PC-3 (cell line): ENCODE results near the gene DOP1B. TPM values are rescaled to one million over a fixed set of nuclear protein-coding genes. Genes with fewer than 3 reads are reported as not detected.

ENCODE experiments used
- ATAC-seq: fragments of 200-7000 bp; cut with Tn5 transposase; 2 replicates; pipeline ENCODE4 v1.9.1; 2020; ENCODE audit warnings: mild to moderate bottlenecking, moderate library complexity
- BruUV-seq: library from RNA; stranded (reverse); fragments of 400-500 nt; replicated peaks from 2 replicates; lab custom pipeline; 2021; lab: Mats Ljungman, UMichigan
- CTCF ChIA-PET: fragments of 300-600 bp; sonication (Branson Sonifier 250); formaldehyde crosslinking; loops from one replicate; lab custom pipeline; 2022; ENCODE audit warnings: antibody characterized with exemption; lab: Charles Lee
- POLR2A ChIA-PET: fragments of 300-600 bp; sonication (Branson Sonifier 250); formaldehyde crosslinking; loops from one replicate; lab custom pipeline; 2022; ENCODE audit warnings: antibody characterized with exemption; ENCODE audit not compliant: unreplicated experiment; lab: Charles Lee
- DNase-seq: peaks from one replicate; pipeline ENCODE4 v3.0.0-alpha.2; 2015
- H2AFZ ChIP-seq: fragments of 300-600 bp; sonication (generic); 2 replicates; pipeline ENCODE4 v1.6.0; 2016; ENCODE audit warnings: antibody characterized with exemption, low read length
- H3F3A ChIP-seq: fragments of 300-600 bp; sonication (generic); one replicate; pipeline ENCODE4 v1.6.0; 2017; ENCODE audit warnings: antibody characterized with exemption, low read length, control low read depth, mild to moderate bottlenecking; ENCODE audit not compliant: unreplicated experiment
- H3K27ac ChIP-seq: fragments of 300-600 bp; sonication (generic); 2 replicates; pipeline ENCODE4 v1.5.1; 2016; ENCODE audit warnings: mild to moderate bottlenecking, low read length
- H3K27me3 ChIP-seq: fragments of 300-600 bp; sonication (generic); 2 replicates; pipeline ENCODE4 v1.6.1; 2016; ENCODE audit warnings: low read length, mixed read lengths
- H3K36me3 ChIP-seq: fragments of 300-600 bp; sonication (generic); 2 replicates; pipeline ENCODE4 v1.6.1; 2016; ENCODE audit warnings: low read depth, mixed run types, low read length, mixed read lengths
- H3K4me1 ChIP-seq: fragments of 300-600 bp; sonication (generic); 2 replicates; pipeline ENCODE4 v1.5.1; 2016; ENCODE audit warnings: low read length; ENCODE audit not compliant: insufficient read depth
- H3K4me2 ChIP-seq: fragments of 300-600 bp; sonication (generic); 2 replicates; pipeline ENCODE4 v1.6.0; 2016; ENCODE audit warnings: low read length
- H3K4me3 ChIP-seq: fragments of 300-600 bp; sonication (generic); 2 replicates; pipeline ENCODE4 v1.5.1; 2016; ENCODE audit warnings: mild to moderate bottlenecking, low read length, mixed read lengths
- H3K79me2 ChIP-seq: fragments of 300-600 bp; sonication (generic); 2 replicates; pipeline ENCODE4 v1.6.1; 2017; ENCODE audit warnings: low read length, mixed read lengths
- H3K9ac ChIP-seq: fragments of 300-600 bp; sonication (generic); 2 replicates; pipeline ENCODE4 v1.6.0; 2016; ENCODE audit warnings: mild to moderate bottlenecking, low read length
- H3K9me2 ChIP-seq: fragments of 300-600 bp; sonication (generic); replicated peaks from 2 replicates; pipeline ENCODE4 v1.6.1; 2016; ENCODE audit warnings: mixed run types, low read length, mixed read lengths
- H3K9me3 ChIP-seq: fragments of 300-600 bp; sonication (generic); 2 replicates; pipeline ENCODE4 v1.6.1; 2016; ENCODE audit warnings: low read length, mixed read lengths
- H4K20me1 ChIP-seq: fragments of 300-600 bp; sonication (generic); 2 replicates; pipeline ENCODE4 v1.6.1; 2016; ENCODE audit warnings: low read length, mixed read lengths
- CTCF ChIP-seq: fragments of 300-600 bp; sonication (generic); conservative IDR thresholded peaks from 2 replicates; pipeline ENCODE4 v1.5.1; 2017; ENCODE audit warnings: antibody characterized with exemption, low read depth, mild to moderate bottlenecking, low read length
- EZH2 ChIP-seq: fragments of 300-600 bp; sonication (generic); IDR thresholded peaks from one replicate; pipeline ENCODE4 v1.6.1; 2017; ENCODE audit warnings: antibody characterized with exemption, mild to moderate bottlenecking, low read length; ENCODE audit not compliant: unreplicated experiment
- EZH2phosphoT487 ChIP-seq: fragments of 300-600 bp; sonication (generic); IDR thresholded peaks from 2 replicates; pipeline ENCODE4 v1.6.1; 2018; ENCODE audit warnings: mild to moderate bottlenecking, antibody characterized with exemption, low read length, borderline replicate concordance
- intact Hi-C: fragments of 100-400 bp; cut with micrococcal nuclease; formaldehyde crosslinking; loops from 2 replicates; pipeline ENCODE4 v1.9.0; 2023
- total RNA-seq: library from RNA; depleted of rRNA; stranded (reverse); fragments of >200 nt; gene quantifications from 2 replicates; pipeline ENCODE4 v1.2.3, GENCODE V29; 2014

Gene DOP1B
- total RNA-seq, 1 experiment from 2014 or later, result 7.0 TPM

- POLR2A ChIA-PET, result no interaction called here
- CTCF ChIA-PET, result no interaction called here
These were observed 41.4 kb upstream of the DOP1B start for GRCh38 chr21:36115138-36115730.

DNA sequence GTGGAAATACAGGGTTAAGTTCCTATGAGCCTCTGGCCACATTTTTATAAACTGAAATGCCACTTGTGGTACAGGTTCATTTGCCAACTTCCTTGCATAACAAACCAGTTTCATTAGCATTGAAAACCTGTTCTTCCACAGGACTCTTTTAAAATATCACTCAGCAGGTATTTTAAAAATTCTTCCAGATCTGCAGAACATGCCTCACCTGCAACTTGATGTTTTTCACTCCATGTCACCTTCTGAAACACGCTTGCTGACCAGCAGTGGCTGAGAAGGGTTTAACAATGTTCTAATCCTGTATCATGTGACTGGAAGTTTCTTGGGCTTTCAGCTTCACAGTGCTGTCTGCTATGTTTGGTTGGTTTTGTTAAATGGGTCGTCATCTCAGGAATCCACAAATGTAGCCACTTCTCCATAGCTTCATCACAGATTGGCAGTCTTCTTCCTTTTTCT, 39.3 kb upstream of the DOP1B start:
- H3K9me2 ChIP-seq, result no peaks in the 10 kb centered on the region
- DNase-seq, result peak; percentile 49
- no peaks in the 10 kb centered on the region for H4K20me1 ChIP-seq
- H3K4me1 ChIP-seq, result peaks cover 15% of the 10 kb centered on the region
- H2AFZ ChIP-seq, result no peak overlapping the region
- no TSS peak for BruUV-seq
- no peak for TF ChIP-seq EZH2
- TF ChIP-seq EZH2phosphoT487, result no peak
- no peak for TF ChIP-seq CTCF
- H3K27me3 ChIP-seq, result no peaks in the 10 kb centered on the region
- no peaks in the 10 kb centered on the region for H3K36me3 ChIP-seq
- POLR2A ChIA-PET, result no interaction called here
- ATAC-seq, result no peak
- no peaks in the 10 kb centered on the region for H3K9me3 ChIP-seq
- no peaks in the 10 kb centered on the region for H3F3A ChIP-seq
- intact Hi-C loops, result no loop called here
- H3K4me3 ChIP-seq, result no peak overlapping the region
- CTCF ChIA-PET, result no interaction called here
- no peaks in the 10 kb centered on the region for H3K79me2 ChIP-seq
- H3K9ac ChIP-seq, result no peak overlapping the region
- H3K4me2 ChIP-seq, result no peak overlapping the region
- no peak overlapping the region for H3K27ac ChIP-seq

More at GRCh38 chr21:36115138-36115730, 41.4 kb upstream of the DOP1B start:
- no peaks in the 10 kb centered on the region for H4K20me1 ChIP-seq
- no peak overlapping the region for H3K4me3 ChIP-seq
- DNase-seq, result no peak
- no peaks in the 10 kb centered on the region for H3K9me3 ChIP-seq
- no peak overlapping the region for H3K9ac ChIP-seq
- H3K9me2 ChIP-seq, result no peaks in the 10 kb centered on the region
- H3K36me3 ChIP-seq, result no peaks in the 10 kb centered on the region
- no peaks in the 10 kb centered on the region for H3K79me2 ChIP-seq
- intact Hi-C loops, result no loop called here
- no peak overlapping the region for H3K27ac ChIP-seq
- H3K4me2 ChIP-seq, result no peak overlapping the region
- no peak overlapping the region for H2AFZ ChIP-seq
- H3K27me3 ChIP-seq, result no peaks in the 10 kb centered on the region
- BruUV-seq, result no TSS peak
- no peaks in the 10 kb centered on the region for H3F3A ChIP-seq
- no peak for ATAC-seq
- no peak for TF ChIP-seq CTCF
- peaks cover 16% of the 10 kb centered on the region for H3K4me1 ChIP-seq

GRCh38 chr21:36120304-36120888, 36.2 kb upstream of the DOP1B start:
- H3K4me3 ChIP-seq, result no peak overlapping the region
- ChIA-PET POLR2A (no interaction called here), CTCF (no interaction called here)
- no peaks in the 10 kb centered on the region for H3K27me3 ChIP-seq
- TF ChIP-seq CTCF (no peak), EZH2 (no peak), EZH2phosphoT487 (no peak)
- no peak for ATAC-seq
- H3F3A ChIP-seq, result no peaks in the 10 kb centered on the region
- no peak overlapping the region for H3K4me2 ChIP-seq
- no peak overlapping the region for H3K27ac ChIP-seq
- DNase-seq, result no peak
- no peaks in the 10 kb centered on the region for H3K79me2 ChIP-seq
- H3K9me2 ChIP-seq, result no peaks in the 10 kb centered on the region
- BruUV-seq, result no TSS peak
- H3K36me3 ChIP-seq, result no peaks in the 10 kb centered on the region
- intact Hi-C loops, result no loop called here
- H3K9ac ChIP-seq, result no peak overlapping the region
- H4K20me1 ChIP-seq, result no peaks in the 10 kb centered on the region
- no peaks in the 10 kb centered on the region for H3K9me3 ChIP-seq
- H3K4me1 ChIP-seq, result peaks cover 2% of the 10 kb centered on the region; the same call in 1 of the 2 replicates
- H2AFZ ChIP-seq, result no peak overlapping the region
